GM23338 (cell line): ENCODE data around the gene PHACTR2. TPM values are rescaled to one million over a fixed set of nuclear protein-coding genes. Genes with fewer than 3 reads are reported as not detected.

ENCODE experiments used
- ATAC-seq: fragments of 200-7000 bp; cut with Tn5 transposase; 3 replicates; pipeline ENCODE4 v1.9.1; 2020
- DNase-seq: peaks from one replicate; pipeline ENCODE4 v3.0.0-alpha.2; 2015; ENCODE audit warnings: low spot score
- H2AFZ ChIP-seq: fragments of 200-600 bp; sonication (generic); 2 replicates; pipeline ENCODE4 v1.8.0; 2016; ENCODE audit warnings: antibody characterized with exemption, mild to moderate bottlenecking, moderate library complexity
- H3F3A ChIP-seq: fragments of 200-600 bp; sonication (generic); replicated peaks from 2 replicates; pipeline ENCODE4 v1.8.0; 2017; ENCODE audit warnings: antibody characterized with exemption, mixed run types, low read depth
- H3K27ac ChIP-seq: fragments of 200-600 bp; sonication (generic); 2 replicates; pipeline ENCODE4 v1.6.1; 2016; ENCODE audit warnings: low read depth
- H3K27me3 ChIP-seq: fragments of 200-600 bp; sonication (generic); 2 replicates; pipeline ENCODE4 v1.8.0; 2016; ENCODE audit warnings: mild to moderate bottlenecking, mixed run types, moderate library complexity; ENCODE audit not compliant: insufficient read depth
- H3K36me3 ChIP-seq: fragments of 200-600 bp; sonication (generic); 2 replicates; pipeline ENCODE4 v1.8.0; 2016; ENCODE audit warnings: mild to moderate bottlenecking; ENCODE audit not compliant: insufficient read depth
- H3K4me1 ChIP-seq: fragments of 200-600 bp; sonication (generic); 2 replicates; pipeline ENCODE4 v1.8.0; 2016; ENCODE audit warnings: mild to moderate bottlenecking, moderate library complexity; ENCODE audit not compliant: insufficient read depth
- H3K4me2 ChIP-seq: fragments of 200-600 bp; sonication (generic); 2 replicates; pipeline ENCODE4 v1.7.1; 2017; ENCODE audit warnings: mixed run types
- H3K4me3 ChIP-seq: fragments of 200-600 bp; sonication (generic); 2 replicates; pipeline ENCODE4 v1.6.1; 2016; ENCODE audit warnings: mixed run types
- H3K79me2 ChIP-seq: fragments of 200-600 bp; sonication (generic); replicated peaks from 2 replicates; pipeline ENCODE4 v1.8.0; 2017; ENCODE audit warnings: mild to moderate bottlenecking; ENCODE audit not compliant: insufficient read depth
- H3K9me2 ChIP-seq: fragments of 200-600 bp; sonication (generic); 2 replicates; pipeline ENCODE4 v1.8.0; 2017; ENCODE audit not compliant: insufficient read depth
- H4K20me1 ChIP-seq: fragments of 200-600 bp; sonication (generic); replicated peaks from 2 replicates; pipeline ENCODE4 v1.8.0; 2017; ENCODE audit warnings: mild to moderate bottlenecking; ENCODE audit not compliant: insufficient read depth
- H3K27ac Mint-ChIP-seq: 2 replicates; pipeline ENCODE4 v1.8.0; 2020; ENCODE audit warnings: inconsistent platforms, mild to moderate bottlenecking, moderate library complexity, mixed read lengths
- H3K27me3 Mint-ChIP-seq: 3 replicates; pipeline ENCODE4 v1.8.0; 2022; ENCODE audit warnings: low read depth, mild to moderate bottlenecking, moderate library complexity, mixed read lengths, inconsistent platforms; ENCODE audit not compliant: insufficient read depth, poor library complexity
- H3K36me3 Mint-ChIP-seq: 3 replicates; pipeline ENCODE4 v1.8.0; 2021; ENCODE audit warnings: low read depth, mild to moderate bottlenecking, inconsistent platforms, moderate library complexity, mixed read lengths
- H3K4me1 Mint-ChIP-seq: 3 replicates; pipeline ENCODE4 v1.8.0; 2020; ENCODE audit warnings: mild to moderate bottlenecking, inconsistent platforms, mixed read lengths
- H3K4me3 Mint-ChIP-seq: 3 replicates; pipeline ENCODE4 v1.8.0; 2021; ENCODE audit warnings: moderate library complexity, mild to moderate bottlenecking, inconsistent platforms, mixed read lengths
- H3K9me3 Mint-ChIP-seq: 3 replicates; pipeline ENCODE4 v1.8.0; 2020; ENCODE audit warnings: moderate library complexity, mild to moderate bottlenecking, inconsistent platforms, mixed read lengths
- CREB1 ChIP-seq: fragments of 250-450 bp; sonication (Bioruptor Pico); IDR thresholded peaks from 2 replicates; pipeline ENCODE4 v1.5.0; 2020; ENCODE audit warnings: low read depth, mild to moderate bottlenecking, moderate library complexity
- ETS1 ChIP-seq: IDR thresholded peaks from 2 replicates; pipeline ENCODE4 v1.6.1; 2016; ENCODE audit warnings: antibody characterized with exemption
- EZH2 ChIP-seq: fragments of 200-600 bp; sonication (generic); IDR thresholded peaks from one replicate; pipeline ENCODE4 v1.8.0; 2017; ENCODE audit warnings: antibody characterized with exemption, mild to moderate bottlenecking, low read depth; ENCODE audit not compliant: unreplicated experiment
- EZH2phosphoT487 ChIP-seq: fragments of 200-600 bp; sonication (generic); IDR thresholded peaks from one replicate; pipeline ENCODE4 v1.8.1; 2018; ENCODE audit warnings: antibody characterized with exemption; ENCODE audit not compliant: unreplicated experiment
- JUNB ChIP-seq: IDR thresholded peaks from one replicate; pipeline ENCODE4 v1.6.1; 2016; ENCODE audit warnings: antibody characterized with exemption; ENCODE audit not compliant: unreplicated experiment
- NANOG ChIP-seq: IDR thresholded peaks from 2 replicates; pipeline ENCODE4 v1.6.1; 2016; ENCODE audit warnings: antibody characterized with exemption, borderline replicate concordance
- POLR2AphosphoS5 ChIP-seq: IDR thresholded peaks from 2 replicates; pipeline ENCODE4 v1.6.1; 2016; ENCODE audit warnings: antibody characterized with exemption, low read depth
- STAT1 ChIP-seq: IDR thresholded peaks from one replicate; pipeline ENCODE4 v1.6.1; 2016; ENCODE audit warnings: antibody characterized with exemption; ENCODE audit not compliant: unreplicated experiment
- ZNF114 ChIP-seq: fragments of 250-450 bp; sonication (Bioruptor Pico); IDR thresholded peaks from 2 replicates; pipeline ENCODE4 v1.5.0; 2020; ENCODE audit warnings: mild to moderate bottlenecking, moderate library complexity
- ZNF331 ChIP-seq: fragments of 250-450 bp; sonication (Bioruptor Pico); IDR thresholded peaks from 2 replicates; pipeline ENCODE4 v1.5.0; 2020; ENCODE audit warnings: low read depth, mild to moderate bottlenecking, moderate library complexity
- polyA plus RNA-seq: library from polyadenylated mRNA; unstranded; fragments of >200 nt; fragmentation: Nextera tagmentation; extraction: Ambion mirVana; gene quantifications from 2 replicates; pipeline ENCODE4 v1.2.1, GENCODE V29; 2016
- total RNA-seq: library from RNA; depleted of rRNA; stranded (reverse); fragments of >200 nt; shearing (Covaris generic); gene quantifications from 2 replicates; pipeline ENCODE4 v1.2.3, GENCODE V29; 2014
- TF ChIP-seq, protein P1 (sequence below): fragments of 250-450 bp; sonication (Bioruptor Pico); IDR thresholded peaks from 2 replicates; pipeline ENCODE4 v1.5.0; 2020; ENCODE audit warnings: mild to moderate bottlenecking, moderate library complexity
- TF ChIP-seq, protein P2 (sequence below): IDR thresholded peaks from one replicate; pipeline ENCODE4 v1.6.1; 2018; ENCODE audit warnings: antibody characterized with exemption; ENCODE audit not compliant: unreplicated experiment
- TF ChIP-seq, protein P3 (sequence below), 2 experiments: fragments of 200-600 bp in 1 of 2; sonication (generic) in 1 of 2; conservative IDR thresholded peaks; 2 replicates each; pipeline versions ENCODE4 v1.5.1 to v1.6.1; 2016 to 2017; ENCODE audit warnings: antibody characterized with exemption in 2 of 2, low read depth in 2 of 2, mild to moderate bottlenecking in 2 of 2, moderate library complexity in 1 of 2

The PHACTR2 gene
- total and polyA plus RNA-seq, 2 experiments from 2014 or later: 67.7 to 105 TPM

- Histone ChIP-seq H3K27me3 (no peaks in the 10 kb centered on the region), H3K4me1 (peaks cover 61% of the 10 kb centered on the region), H3K79me2 (peaks cover 27% of the 10 kb centered on the region), H3K36me3 (no peaks in the 10 kb centered on the region), H3K4me2 (peak overlapping the region; percentile 61), H3F3A (no peaks in the 10 kb centered on the region), H2AFZ (no peak overlapping the region), H3K4me3 (peak overlapping the region; percentile 15), H4K20me1 (0 out of 2 replicates have a peak, but pooled peaks cover 4% of the 10 kb centered on the region), H3K9me2 (no peaks in the 10 kb centered on the region), H3K27ac (peak overlapping the region; percentile 64)
- Mint-ChIP-seq H3K9me3 (no peaks in the 10 kb centered on the region; the same call in 2 of the 3 replicates), H3K27ac (no peak overlapping the region), H3K4me3 (no peak overlapping the region), H3K36me3 (peaks cover 3% of the 10 kb centered on the region; the same call in 1 of the 3 replicates), H3K4me1 (peaks cover 55% of the 10 kb centered on the region), H3K27me3 (no peaks in the 10 kb centered on the region)
- no peak for DNase-seq
- no peak for ATAC-seq
- TF ChIP-seq, protein P1, sequence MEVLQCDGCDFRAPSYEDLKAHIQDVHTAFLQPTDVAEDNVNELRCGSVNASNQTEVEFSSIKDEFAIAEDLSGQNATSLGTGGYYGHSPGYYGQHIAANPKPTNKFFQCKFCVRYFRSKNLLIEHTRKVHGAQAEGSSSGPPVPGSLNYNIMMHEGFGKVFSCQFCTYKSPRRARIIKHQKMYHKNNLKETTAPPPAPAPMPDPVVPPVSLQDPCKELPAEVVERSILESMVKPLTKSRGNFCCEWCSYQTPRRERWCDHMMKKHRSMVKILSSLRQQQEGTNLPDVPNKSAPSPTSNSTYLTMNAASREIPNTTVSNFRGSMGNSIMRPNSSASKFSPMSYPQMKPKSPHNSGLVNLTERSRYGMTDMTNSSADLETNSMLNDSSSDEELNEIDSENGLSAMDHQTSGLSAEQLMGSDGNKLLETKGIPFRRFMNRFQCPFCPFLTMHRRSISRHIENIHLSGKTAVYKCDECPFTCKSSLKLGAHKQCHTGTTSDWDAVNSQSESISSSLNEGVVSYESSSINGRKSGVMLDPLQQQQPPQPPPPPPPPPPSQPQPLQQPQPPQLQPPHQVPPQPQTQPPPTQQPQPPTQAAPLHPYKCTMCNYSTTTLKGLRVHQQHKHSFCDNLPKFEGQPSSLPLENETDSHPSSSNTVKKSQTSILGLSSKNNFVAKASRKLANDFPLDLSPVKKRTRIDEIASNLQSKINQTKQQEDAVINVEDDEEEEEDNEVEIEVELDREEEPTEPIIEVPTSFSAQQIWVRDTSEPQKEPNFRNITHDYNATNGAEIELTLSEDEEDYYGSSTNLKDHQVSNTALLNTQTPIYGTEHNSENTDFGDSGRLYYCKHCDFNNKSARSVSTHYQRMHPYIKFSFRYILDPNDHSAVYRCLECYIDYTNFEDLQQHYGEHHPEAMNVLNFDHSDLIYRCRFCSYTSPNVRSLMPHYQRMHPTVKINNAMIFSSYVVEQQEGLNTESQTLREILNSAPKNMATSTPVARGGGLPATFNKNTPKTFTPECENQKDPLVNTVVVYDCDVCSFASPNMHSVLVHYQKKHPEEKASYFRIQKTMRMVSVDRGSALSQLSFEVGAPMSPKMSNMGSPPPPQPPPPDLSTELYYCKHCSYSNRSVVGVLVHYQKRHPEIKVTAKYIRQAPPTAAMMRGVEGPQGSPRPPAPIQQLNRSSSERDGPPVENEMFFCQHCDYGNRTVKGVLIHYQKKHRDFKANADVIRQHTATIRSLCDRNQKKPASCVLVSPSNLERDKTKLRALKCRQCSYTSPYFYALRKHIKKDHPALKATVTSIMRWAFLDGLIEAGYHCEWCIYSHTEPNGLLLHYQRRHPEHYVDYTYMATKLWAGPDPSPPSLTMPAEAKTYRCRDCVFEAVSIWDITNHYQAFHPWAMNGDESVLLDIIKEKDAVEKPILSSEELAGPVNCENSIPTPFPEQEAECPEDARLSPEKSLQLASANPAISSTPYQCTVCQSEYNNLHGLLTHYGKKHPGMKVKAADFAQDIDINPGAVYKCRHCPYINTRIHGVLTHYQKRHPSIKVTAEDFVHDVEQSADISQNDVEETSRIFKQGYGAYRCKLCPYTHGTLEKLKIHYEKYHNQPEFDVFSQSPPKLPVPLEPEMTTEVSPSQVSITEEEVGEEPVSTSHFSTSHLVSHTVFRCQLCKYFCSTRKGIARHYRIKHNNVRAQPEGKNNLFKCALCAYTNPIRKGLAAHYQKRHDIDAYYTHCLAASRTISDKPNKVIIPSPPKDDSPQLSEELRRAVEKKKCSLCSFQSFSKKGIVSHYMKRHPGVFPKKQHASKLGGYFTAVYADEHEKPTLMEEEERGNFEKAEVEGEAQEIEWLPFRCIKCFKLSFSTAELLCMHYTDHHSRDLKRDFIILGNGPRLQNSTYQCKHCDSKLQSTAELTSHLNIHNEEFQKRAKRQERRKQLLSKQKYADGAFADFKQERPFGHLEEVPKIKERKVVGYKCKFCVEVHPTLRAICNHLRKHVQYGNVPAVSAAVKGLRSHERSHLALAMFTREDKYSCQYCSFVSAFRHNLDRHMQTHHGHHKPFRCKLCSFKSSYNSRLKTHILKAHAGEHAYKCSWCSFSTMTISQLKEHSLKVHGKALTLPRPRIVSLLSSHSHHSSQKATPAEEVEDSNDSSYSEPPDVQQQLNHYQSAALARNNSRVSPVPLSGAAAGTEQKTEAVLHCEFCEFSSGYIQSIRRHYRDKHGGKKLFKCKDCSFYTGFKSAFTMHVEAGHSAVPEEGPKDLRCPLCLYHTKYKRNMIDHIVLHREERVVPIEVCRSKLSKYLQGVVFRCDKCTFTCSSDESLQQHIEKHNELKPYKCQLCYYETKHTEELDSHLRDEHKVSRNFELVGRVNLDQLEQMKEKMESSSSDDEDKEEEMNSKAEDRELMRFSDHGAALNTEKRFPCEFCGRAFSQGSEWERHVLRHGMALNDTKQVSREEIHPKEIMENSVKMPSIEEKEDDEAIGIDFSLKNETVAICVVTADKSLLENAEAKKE (CRISPR knock-in tag): no peak
- TF ChIP-seq EZH2phosphoT487: no peak
- TF ChIP-seq, protein P2, sequence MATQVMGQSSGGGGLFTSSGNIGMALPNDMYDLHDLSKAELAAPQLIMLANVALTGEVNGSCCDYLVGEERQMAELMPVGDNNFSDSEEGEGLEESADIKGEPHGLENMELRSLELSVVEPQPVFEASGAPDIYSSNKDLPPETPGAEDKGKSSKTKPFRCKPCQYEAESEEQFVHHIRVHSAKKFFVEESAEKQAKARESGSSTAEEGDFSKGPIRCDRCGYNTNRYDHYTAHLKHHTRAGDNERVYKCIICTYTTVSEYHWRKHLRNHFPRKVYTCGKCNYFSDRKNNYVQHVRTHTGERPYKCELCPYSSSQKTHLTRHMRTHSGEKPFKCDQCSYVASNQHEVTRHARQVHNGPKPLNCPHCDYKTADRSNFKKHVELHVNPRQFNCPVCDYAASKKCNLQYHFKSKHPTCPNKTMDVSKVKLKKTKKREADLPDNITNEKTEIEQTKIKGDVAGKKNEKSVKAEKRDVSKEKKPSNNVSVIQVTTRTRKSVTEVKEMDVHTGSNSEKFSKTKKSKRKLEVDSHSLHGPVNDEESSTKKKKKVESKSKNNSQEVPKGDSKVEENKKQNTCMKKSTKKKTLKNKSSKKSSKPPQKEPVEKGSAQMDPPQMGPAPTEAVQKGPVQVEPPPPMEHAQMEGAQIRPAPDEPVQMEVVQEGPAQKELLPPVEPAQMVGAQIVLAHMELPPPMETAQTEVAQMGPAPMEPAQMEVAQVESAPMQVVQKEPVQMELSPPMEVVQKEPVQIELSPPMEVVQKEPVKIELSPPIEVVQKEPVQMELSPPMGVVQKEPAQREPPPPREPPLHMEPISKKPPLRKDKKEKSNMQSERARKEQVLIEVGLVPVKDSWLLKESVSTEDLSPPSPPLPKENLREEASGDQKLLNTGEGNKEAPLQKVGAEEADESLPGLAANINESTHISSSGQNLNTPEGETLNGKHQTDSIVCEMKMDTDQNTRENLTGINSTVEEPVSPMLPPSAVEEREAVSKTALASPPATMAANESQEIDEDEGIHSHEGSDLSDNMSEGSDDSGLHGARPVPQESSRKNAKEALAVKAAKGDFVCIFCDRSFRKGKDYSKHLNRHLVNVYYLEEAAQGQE: no peak
- TF ChIP-seq ETS1: no peak
- no peak for TF ChIP-seq NANOG
- TF ChIP-seq, protein P3, sequence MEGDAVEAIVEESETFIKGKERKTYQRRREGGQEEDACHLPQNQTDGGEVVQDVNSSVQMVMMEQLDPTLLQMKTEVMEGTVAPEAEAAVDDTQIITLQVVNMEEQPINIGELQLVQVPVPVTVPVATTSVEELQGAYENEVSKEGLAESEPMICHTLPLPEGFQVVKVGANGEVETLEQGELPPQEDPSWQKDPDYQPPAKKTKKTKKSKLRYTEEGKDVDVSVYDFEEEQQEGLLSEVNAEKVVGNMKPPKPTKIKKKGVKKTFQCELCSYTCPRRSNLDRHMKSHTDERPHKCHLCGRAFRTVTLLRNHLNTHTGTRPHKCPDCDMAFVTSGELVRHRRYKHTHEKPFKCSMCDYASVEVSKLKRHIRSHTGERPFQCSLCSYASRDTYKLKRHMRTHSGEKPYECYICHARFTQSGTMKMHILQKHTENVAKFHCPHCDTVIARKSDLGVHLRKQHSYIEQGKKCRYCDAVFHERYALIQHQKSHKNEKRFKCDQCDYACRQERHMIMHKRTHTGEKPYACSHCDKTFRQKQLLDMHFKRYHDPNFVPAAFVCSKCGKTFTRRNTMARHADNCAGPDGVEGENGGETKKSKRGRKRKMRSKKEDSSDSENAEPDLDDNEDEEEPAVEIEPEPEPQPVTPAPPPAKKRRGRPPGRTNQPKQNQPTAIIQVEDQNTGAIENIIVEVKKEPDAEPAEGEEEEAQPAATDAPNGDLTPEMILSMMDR (conservative IDR thresholded peaks at IDR 0.05; ENCODE audit: low read depth in 2 of 2): no peak
- TF ChIP-seq ZNF114: no peak
- TF ChIP-seq ZNF331 (CRISPR knock-in tag): no peak
- TF ChIP-seq EZH2: no peak
- no peak for TF ChIP-seq STAT1
- no peak for TF ChIP-seq JUNB
- TF ChIP-seq CREB1 (CRISPR knock-in tag): no peak
- TF ChIP-seq POLR2AphosphoS5: no peak
Observed at GRCh38 chr6:143675946-143676345, 1.8 kb upstream of the PHACTR2 start.
